Measurements from ENCODE around the gene MOAP1. TPM values are rescaled to one million over a fixed set of nuclear protein-coding genes. Genes with fewer than 3 reads are reported as not detected.
"Not testable (repeated sequence)": the region's sequence is repeated elsewhere in the genome, so short reads cannot be mapped to it uniquely, and the experiment has no call there.

Gene MOAP1
- polyA plus RNA-seq, 2 of the 4 experiments (the other 2 are of a cell fraction) = 13.5 to 23.9 TPM

DNA sequence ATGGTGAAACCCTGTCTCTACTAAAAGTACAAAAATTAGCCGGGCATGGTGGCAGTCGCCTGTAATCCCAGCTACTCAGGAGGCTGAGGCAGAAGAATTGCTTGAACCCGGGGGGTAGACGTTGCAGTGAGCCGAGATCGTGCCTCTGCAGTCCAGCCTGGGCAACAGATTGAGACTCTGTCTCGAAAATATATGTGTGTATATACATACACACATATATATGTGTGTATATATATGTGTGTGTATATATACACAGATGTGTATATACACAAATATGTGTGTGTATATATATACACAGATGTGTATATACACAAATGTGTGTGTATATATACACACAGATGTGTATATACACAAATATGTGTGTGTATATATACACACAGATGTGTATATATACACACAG, 26.3 kb downstream of the MOAP1 start:
- CTCF ChIA-PET = not testable (repeated sequence)

DNA sequence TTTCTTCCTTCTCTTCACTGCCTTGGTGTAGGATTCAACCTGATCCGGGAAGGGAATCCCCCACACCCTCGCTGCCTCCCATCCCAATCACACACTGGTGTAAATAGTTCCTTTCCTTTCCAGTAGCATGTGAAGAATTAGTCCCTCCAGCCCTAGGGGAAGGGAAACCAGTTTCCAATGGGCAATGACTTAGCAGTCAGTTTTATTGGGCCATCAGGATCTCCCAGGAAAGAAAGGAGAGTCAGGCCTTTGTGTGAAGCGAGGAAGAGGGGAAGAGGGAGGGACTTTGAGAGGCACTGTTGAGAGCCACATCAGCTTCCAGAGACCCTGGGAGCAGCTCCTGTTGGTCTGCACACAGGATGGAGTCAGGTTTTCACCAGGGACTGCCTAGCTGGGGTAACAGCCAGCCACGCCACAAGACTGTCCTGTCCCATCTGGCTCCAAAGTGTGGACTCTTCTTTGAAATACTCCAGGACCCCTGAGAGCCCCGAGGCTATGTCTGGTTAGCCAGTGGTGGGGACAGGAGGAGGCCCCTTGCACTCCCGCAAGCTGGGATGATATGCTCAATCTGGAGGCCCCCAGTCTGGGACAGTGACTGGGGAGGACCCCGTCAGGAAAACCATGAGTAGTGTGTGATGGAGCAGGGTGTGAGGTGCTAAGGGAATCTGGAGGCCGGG, 27.9 kb downstream of the MOAP1 start:
- Histone ChIP-seq H3K9me3 (no peaks in the 10 kb centered on the region), H3K4me1 (0 out of 3 replicates have a peak, but pooled peaks cover 3% of the 10 kb centered on the region), H3K27ac (0 out of 6 replicates have a peak overlapping the region, but pooled peaks of 1 of the 2 experiments have one; percentile 18), H3K4me2 (no peak overlapping the region), H3K4me3 (no peak overlapping the region)
- POLR2A ChIA-PET = no interaction called here
- 73% methylated on average over 8 of the region's 8 CpGs for WGBS (ENCODE audit: missing lambda C conversion rate)
- TF ChIP-seq CHD4 (IDR thresholded peaks at IDR 0.05; ENCODE audit: borderline replicate concordance) (no peak), POLR2A (IDR thresholded peaks at IDR 0.05; ENCODE audit: low read length) (no peak), HOXA7 (CRISPR knock-in tag; IDR thresholded peaks at IDR 0.05) (no peak), ZSCAN20 (CRISPR knock-in tag; IDR thresholded peaks at IDR 0.05) (no peak), HEYL (CRISPR knock-in tag; IDR thresholded peaks at IDR 0.05) (no peak), NR3C1 (IDR thresholded peaks at IDR 0.05) (no peak), HOXB13 (CRISPR knock-in tag; IDR thresholded peaks at IDR 0.05; ENCODE audit: low read depth) (no peak), MAZ (IDR thresholded peaks at IDR 0.05; ENCODE audit: borderline replicate concordance, low read depth, low read length) (no peak), FOSL2 (IDR thresholded peaks at IDR 0.05) (no peak), FOSL2 (CRISPR knock-in tag; IDR thresholded peaks at IDR 0.05) (no peak), GATA3 (IDR thresholded peaks at IDR 0.05; ENCODE audit: borderline replicate concordance) (no peak), PHF8 (IDR thresholded peaks at IDR 0.05; ENCODE audit: borderline replicate concordance, low read depth) (no peak), SREBF2 (IDR thresholded peaks at IDR 0.05) (no peak), HDAC2 (IDR thresholded peaks at IDR 0.05) (no peak), RAD21 (conservative IDR thresholded peaks at IDR 0.05 in 1 of 2, IDR thresholded peaks at IDR 0.05 in 1 of 2) (no peak)
- TF ChIP-seq, protein P1, sequence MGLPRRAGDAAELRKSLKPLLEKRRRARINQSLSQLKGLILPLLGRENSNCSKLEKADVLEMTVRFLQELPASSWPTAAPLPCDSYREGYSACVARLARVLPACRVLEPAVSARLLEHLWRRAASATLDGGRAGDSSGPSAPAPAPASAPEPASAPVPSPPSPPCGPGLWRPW (IDR thresholded peaks at IDR 0.05) = no peak
- TF ChIP-seq, protein P2, sequence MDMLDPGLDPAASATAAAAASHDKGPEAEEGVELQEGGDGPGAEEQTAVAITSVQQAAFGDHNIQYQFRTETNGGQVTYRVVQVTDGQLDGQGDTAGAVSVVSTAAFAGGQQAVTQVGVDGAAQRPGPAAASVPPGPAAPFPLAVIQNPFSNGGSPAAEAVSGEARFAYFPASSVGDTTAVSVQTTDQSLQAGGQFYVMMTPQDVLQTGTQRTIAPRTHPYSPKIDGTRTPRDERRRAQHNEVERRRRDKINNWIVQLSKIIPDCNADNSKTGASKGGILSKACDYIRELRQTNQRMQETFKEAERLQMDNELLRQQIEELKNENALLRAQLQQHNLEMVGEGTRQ (IDR thresholded peaks at IDR 0.05) = no peak
- TF ChIP-seq, protein P3, sequence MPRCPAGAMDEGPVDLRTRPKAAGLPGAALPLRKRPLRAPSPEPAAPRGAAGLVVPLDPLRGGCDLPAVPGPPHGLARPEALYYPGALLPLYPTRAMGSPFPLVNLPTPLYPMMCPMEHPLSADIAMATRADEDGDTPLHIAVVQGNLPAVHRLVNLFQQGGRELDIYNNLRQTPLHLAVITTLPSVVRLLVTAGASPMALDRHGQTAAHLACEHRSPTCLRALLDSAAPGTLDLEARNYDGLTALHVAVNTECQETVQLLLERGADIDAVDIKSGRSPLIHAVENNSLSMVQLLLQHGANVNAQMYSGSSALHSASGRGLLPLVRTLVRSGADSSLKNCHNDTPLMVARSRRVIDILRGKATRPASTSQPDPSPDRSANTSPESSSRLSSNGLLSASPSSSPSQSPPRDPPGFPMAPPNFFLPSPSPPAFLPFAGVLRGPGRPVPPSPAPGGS (IDR thresholded peaks at IDR 0.05) = no peak
- TF ChIP-seq, protein P4, sequence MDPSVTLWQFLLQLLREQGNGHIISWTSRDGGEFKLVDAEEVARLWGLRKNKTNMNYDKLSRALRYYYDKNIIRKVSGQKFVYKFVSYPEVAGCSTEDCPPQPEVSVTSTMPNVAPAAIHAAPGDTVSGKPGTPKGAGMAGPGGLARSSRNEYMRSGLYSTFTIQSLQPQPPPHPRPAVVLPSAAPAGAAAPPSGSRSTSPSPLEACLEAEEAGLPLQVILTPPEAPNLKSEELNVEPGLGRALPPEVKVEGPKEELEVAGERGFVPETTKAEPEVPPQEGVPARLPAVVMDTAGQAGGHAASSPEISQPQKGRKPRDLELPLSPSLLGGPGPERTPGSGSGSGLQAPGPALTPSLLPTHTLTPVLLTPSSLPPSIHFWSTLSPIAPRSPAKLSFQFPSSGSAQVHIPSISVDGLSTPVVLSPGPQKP (IDR thresholded peaks at IDR 0.05; ENCODE audit: low read depth, low read length) = no peak
- ATAC-seq (peak; percentile 12 to 30; a peak in 2 of 6 replicates), DNase-seq (ENCODE audit: low read depth in 1 of 2, low spot score in 1 of 2) (no peak), FAIRE-seq (no peak)
- CTCF ChIA-PET = no interaction called here

More for the DNA sequence above, 26.3 kb downstream of the MOAP1 start:
- WGBS (ENCODE audit: missing lambda C conversion rate) = 70% methylated on average over 7 of the region's 7 CpGs
- H3K4me3 ChIP-seq; DNase-seq (ENCODE audit: low read depth in 1 of 2, low spot score in 1 of 2); H3K9me3 ChIP-seq; H3K4me1 ChIP-seq; POLR2A ChIA-PET; ATAC-seq; FAIRE-seq; H3K4me2 ChIP-seq; H3K27ac ChIP-seq: not testable (repeated sequence)

DNA sequence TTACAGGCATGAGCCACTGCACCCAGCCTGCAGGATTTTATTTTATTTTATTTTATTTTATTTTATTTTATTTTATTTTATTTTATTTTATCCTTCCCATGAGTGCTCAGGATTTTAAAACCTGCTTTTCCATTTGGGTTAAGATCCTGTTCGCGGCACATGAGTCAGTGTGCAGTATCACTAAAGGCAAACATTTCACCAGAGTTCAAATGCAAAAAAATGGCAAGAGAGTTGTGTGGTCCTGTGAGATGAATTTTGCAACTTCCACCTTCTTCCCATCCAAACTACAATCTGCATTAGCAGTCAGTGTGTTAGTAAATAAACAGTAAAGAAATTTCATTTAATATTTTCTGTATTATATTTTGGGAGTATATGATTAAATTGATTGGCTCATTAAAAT, 29.0 kb downstream of the MOAP1 start:
- no peak overlapping the region for H3K4me2 ChIP-seq
- WGBS (ENCODE audit: missing lambda C conversion rate) = 65% methylated on average over 2 of the region's 2 CpGs
- no peak for FAIRE-seq
- no peak for DNase-seq (ENCODE audit: low read depth in 1 of 2, low spot score in 1 of 2)
- H3K4me1 ChIP-seq = peaks cover 9% of the 10 kb centered on the region; the same call in 1 of the 3 replicates
- ChIA-PET CTCF (interaction anchor here (0.6 to 1.6 kb wide), 4 partner anchors 16 to 208 kb away, joined by 3 to 9 read pairs (median 4); partner anchors contain the start of gene ITPK1), POLR2A (no interaction called here)
- ATAC-seq = no peak
- no peak overlapping the region for H3K27ac ChIP-seq
- H3K9me3 ChIP-seq = no peaks in the 10 kb centered on the region
- no peak overlapping the region for H3K4me3 ChIP-seq
- no peak for TF ChIP-seq HEYL (CRISPR knock-in tag; IDR thresholded peaks at IDR 0.05)
- no peak for TF ChIP-seq MAZ (IDR thresholded peaks at IDR 0.05; ENCODE audit: borderline replicate concordance, low read depth, low read length)
- no peak for TF ChIP-seq EHMT2 (IDR thresholded peaks at IDR 0.05; ENCODE audit: low read depth)
- TF ChIP-seq, protein P5, sequence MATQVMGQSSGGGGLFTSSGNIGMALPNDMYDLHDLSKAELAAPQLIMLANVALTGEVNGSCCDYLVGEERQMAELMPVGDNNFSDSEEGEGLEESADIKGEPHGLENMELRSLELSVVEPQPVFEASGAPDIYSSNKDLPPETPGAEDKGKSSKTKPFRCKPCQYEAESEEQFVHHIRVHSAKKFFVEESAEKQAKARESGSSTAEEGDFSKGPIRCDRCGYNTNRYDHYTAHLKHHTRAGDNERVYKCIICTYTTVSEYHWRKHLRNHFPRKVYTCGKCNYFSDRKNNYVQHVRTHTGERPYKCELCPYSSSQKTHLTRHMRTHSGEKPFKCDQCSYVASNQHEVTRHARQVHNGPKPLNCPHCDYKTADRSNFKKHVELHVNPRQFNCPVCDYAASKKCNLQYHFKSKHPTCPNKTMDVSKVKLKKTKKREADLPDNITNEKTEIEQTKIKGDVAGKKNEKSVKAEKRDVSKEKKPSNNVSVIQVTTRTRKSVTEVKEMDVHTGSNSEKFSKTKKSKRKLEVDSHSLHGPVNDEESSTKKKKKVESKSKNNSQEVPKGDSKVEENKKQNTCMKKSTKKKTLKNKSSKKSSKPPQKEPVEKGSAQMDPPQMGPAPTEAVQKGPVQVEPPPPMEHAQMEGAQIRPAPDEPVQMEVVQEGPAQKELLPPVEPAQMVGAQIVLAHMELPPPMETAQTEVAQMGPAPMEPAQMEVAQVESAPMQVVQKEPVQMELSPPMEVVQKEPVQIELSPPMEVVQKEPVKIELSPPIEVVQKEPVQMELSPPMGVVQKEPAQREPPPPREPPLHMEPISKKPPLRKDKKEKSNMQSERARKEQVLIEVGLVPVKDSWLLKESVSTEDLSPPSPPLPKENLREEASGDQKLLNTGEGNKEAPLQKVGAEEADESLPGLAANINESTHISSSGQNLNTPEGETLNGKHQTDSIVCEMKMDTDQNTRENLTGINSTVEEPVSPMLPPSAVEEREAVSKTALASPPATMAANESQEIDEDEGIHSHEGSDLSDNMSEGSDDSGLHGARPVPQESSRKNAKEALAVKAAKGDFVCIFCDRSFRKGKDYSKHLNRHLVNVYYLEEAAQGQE (IDR thresholded peaks at IDR 0.05) = no peak
- no peak for TF ChIP-seq ZNF302 (CRISPR knock-in tag; IDR thresholded peaks at IDR 0.05)
- TF ChIP-seq NPAS2 (CRISPR knock-in tag; IDR thresholded peaks at IDR 0.05; ENCODE audit: borderline replicate concordance) = no peak
- no peak for TF ChIP-seq MAFK (IDR thresholded peaks at IDR 0.05; ENCODE audit: partially characterized antibody)
- TF ChIP-seq ZSCAN20 (CRISPR knock-in tag; IDR thresholded peaks at IDR 0.05) = no peak
- TF ChIP-seq HDAC2 (IDR thresholded peaks at IDR 0.05) = no peak
- TF ChIP-seq KDM1A (IDR thresholded peaks at IDR 0.05; ENCODE audit: low read depth) = no peak
- no peak for TF ChIP-seq ZC3H11A (IDR thresholded peaks at IDR 0.05)
- no peak for TF ChIP-seq SMC3 (IDR thresholded peaks at IDR 0.05)
- no peak for TF ChIP-seq FOXS1 (CRISPR knock-in tag; IDR thresholded peaks at IDR 0.05)
